ENCODE data around the gene ACSBG1. TPM values are rescaled to one million over a fixed set of nuclear protein-coding genes. Genes with fewer than 3 reads are reported as not detected.
"Not testable (repeated sequence)": the region's sequence is repeated elsewhere in the genome, so short reads cannot be mapped to it uniquely, and the experiment has no call there.

The ACSBG1 gene
- total RNA-seq, 2 donors from 2014 or later: 0.29 to 0.32 TPM

GRCh38 chr15:78182336-78182700 is 52.0 kb downstream of the ACSBG1 start:
- ATAC-seq (no peak), DNase-seq (no peak)
- intact Hi-C loops (cut with DNase I): no loop called here

DNA sequence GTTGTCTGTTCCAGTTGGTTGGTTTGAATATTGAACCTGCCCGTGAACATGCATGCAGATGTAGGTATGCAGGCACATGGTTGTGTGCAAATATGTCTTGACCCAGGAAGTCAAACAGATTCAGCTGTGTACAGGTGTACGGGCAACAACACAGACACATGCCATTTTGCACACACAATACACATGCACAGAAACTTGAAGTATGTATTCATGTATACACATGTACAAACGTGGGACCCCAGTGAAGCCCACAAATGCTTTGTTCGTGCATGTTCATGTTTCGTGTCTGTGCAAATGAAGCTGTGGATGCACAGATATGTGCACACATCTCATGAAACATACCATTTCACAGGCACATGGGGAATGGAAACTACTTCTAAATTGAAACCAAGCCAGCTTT is 54.5 kb downstream of the ACSBG1 start:
- DNase-seq: no peak
- intact Hi-C loops (cut with DNase I): loop anchor here in 1 of 2 donors (5.0 kb wide), 1 partner anchor 62 kb away; no protein-coding TSS in a partner anchor
- ATAC-seq: no peak

- ATAC-seq: no peak
- intact Hi-C loops (cut with DNase I): loop anchor here in 1 of 2 donors (5.0 kb wide), 1 partner anchor 63 kb away; no protein-coding TSS in a partner anchor
- DNase-seq: no peak
These were observed 55.0 kb downstream of the ACSBG1 start for GRCh38 chr15:78179286-78179840.

DNA sequence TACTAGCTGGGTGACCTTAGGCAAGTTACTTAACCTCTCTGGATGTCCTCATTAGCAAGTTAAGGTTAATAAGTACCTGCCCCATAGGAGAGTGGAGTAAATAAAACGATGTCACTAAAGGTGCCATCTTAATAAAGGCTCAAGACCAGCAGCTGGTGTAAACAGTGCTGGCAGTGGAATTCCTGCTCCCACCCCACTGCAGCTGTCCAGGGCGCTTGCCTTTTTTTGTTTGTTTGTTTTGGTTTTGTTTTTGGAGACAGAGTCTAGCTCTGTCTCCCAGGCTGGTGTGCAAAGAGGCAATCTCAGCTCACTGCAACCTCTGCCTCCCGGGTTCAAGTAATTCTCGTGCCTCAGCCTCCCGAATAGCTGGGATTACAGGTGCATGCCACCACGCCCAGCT is 56.3 kb downstream of the ACSBG1 start:
- DNase-seq: no peak
- intact Hi-C loops (cut with DNase I): loop anchor here in 1 of 2 donors (5.0 kb wide), 1 partner anchor 64 kb away; no protein-coding TSS in a partner anchor
- no peak for ATAC-seq

DNA sequence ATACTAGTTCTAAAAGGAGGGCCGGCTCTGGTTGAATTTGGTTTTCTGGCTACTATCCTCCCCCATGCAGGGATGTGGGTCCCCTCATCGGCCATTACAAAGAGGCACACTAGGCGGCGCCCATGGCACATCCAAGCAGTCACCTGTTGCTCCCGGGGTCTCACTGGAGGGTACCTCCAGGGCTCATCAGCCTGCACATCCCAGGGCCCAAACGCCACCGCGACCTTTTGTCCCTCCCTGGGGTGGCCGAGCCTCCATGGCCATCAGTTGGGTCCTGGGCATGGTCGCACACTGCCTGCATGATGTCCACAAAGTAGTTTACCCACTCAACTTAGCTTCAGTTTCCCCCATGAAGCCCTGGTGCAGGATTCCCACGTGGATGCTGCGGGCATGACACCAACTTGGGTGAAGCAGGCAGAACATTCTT is 56.9 kb downstream of the ACSBG1 start:
- DNase-seq: no peak
- intact Hi-C loops (cut with DNase I): loop anchor here (1.0 to 5.0 kb wide), 2 partner anchors 64 to 65 kb away; no protein-coding TSS in a partner anchor
- ATAC-seq: peak; percentile 39 to 70

GRCh38 chr15:78175330-78175729 is 59.0 kb downstream of the ACSBG1 start:
- intact Hi-C loops (cut with DNase I): loop anchor here in 1 of 2 donors (5.0 kb wide), 1 partner anchor 67 kb away; no protein-coding TSS in a partner anchor
- DNase-seq (no peak), ATAC-seq (no peak)

GRCh38 chr15:78174401-78174800 is 60.0 kb downstream of the ACSBG1 start:
- ATAC-seq (no peak), DNase-seq (no peak)
- intact Hi-C loops (cut with DNase I): no loop called here

- DNase-seq (no peak), ATAC-seq (no peak)
- intact Hi-C loops (cut with DNase I): no loop called here
These were observed 62.4 kb downstream of the ACSBG1 start for GRCh38 chr15:78171864-78172472.

DNA sequence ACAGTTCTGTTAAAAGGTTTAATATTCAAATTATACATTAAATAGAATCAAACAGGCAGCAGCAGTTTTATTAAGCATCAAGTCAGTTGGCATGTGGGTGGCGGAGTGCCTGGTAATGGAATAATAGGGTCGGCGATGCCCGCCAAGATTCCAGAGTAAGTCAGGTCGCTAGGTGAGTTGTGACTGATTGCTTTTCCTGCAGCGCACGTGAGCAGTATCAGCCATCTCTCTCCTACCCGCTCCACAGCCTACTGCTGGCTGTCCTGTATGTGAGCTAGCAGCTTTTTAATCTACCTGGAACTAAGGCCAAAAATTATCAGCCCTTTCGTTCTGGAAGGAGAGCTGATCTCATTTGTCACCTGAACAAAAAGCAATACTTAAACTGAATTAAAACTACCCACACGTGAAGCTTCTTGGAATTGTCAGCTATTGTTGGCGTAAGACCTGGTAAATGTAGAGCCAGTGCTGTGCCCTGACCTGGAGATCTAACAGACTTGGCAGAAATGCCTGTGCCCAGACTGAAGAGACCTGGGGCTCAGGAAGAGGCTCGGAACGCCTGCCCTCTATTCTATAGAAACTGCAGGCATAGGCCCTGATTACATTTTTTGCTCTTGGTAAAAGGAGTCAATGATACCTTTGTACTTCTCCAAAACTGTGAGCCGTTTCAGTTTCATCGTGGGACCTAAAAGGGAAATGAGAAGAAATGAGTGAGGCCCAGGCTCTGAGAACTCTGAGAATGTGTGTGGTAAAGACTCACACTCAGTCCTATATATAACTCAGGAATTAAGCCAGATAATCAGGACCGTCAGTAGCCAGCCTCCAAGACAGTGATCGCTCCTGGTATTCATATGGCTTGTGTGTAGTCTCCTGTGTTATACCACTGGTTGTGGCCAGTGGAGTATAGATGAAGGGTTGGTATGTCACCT is 63.3 kb downstream of the ACSBG1 start:
- intact Hi-C loops (cut with DNase I): no loop called here
- no peak for DNase-seq
- ATAC-seq: peak in 1 of 2 donors; percentile 15

- no peak for ATAC-seq
- intact Hi-C loops (cut with DNase I): no loop called here
- DNase-seq: no peak
These were observed 65.8 kb downstream of the ACSBG1 start for GRCh38 chr15:78168608-78169007.

GRCh38 chr15:78167227-78167888 is 67.0 kb downstream of the ACSBG1 start:
- no peak for DNase-seq
- intact Hi-C loops (cut with DNase I): no loop called here

DNA sequence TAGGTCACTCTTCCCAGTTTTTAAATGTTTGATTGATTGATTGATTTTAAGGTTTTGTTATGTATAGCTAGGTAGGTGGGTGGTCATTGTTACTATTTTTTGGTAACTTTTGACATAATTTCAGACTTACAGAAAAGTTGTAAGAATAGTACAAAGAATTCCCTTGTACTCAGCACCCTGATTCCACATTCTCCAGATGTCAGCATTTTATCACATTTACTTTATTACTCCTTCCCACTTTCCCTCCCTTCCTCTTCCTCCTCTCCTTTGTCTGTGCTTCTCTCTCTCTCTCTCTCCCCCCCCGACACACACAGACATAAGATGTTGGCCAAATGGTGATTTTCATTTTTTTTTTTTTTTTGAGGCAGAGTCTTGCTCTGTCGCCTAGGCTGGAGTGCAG is 70.4 kb downstream of the ACSBG1 start:
- intact Hi-C loops (cut with DNase I): no loop called here
- no peak for ATAC-seq
- no peak for DNase-seq

More at GRCh38 chr15:78167227-78167888, 67.0 kb downstream of the ACSBG1 start:
- no peak for ATAC-seq

DNA sequence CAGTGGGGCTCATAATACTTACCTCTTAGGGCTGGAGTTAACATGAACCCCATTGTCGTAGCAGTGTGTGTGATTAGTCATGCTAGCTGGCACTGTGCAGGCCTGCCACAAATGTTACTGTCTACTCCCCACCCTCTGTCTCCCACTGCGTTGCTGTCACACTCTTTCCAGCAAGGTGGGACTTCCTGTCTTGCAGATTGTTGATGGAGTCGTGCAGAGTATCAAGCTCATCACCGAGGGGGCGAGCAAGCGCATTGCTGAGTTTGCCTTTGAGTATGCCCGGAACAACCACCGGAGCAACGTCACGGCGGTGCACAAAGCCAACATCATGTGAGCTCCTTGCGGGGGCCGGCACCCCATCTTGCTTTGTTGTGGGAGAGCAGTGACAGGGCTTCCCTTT is 72.3 kb downstream of the ACSBG1 start:
- ATAC-seq (no peak), DNase-seq (no peak)
- intact Hi-C loops (cut with DNase I): no loop called here

DNA sequence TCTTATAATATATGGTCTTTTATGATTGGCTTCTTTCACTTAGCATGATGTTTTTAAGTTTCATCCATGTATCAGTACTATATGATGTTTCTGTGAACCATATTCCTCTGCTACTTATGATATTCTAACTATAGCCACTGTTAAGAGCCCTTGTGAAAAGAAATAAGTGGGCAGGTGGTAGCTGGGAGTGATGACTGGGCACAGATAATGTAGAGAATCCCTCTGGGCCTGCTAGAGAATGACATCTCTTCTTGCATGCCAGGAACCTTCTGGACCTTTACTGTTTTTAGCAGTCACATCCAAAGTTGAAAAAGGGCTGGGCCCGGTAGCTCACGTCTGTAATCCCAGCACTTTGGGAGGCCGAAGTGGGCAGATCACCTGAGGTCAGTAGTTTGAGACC is 75.0 kb downstream of the ACSBG1 start:
- DNase-seq (no peak), ATAC-seq (peak in 1 of 2 donors; percentile 62)
- intact Hi-C loops (cut with DNase I): no loop called here

- DNase-seq (no peak), ATAC-seq (no peak)
- intact Hi-C loops (cut with DNase I): no loop called here
These were observed 77.2 kb downstream of the ACSBG1 start for GRCh38 chr15:78157203-78157602.

DNA sequence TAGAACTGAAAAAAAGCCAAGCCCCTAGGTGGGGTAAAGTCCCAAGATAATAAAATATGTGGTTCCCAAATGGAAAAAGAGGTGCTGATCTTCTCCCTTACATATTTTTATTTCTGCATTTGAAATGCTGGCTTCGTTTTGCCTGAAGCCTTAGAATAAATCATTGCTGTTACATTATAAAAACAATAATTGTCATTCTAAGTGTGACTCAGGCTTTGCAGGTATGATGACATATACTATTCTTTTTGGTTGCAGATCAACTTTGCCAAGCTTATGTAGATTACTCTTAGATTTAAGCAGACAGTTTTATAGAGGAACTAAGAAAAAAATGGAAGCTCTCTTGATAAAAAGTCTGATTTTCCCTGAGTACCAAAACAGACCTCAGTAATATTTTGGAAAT is 77.7 kb downstream of the ACSBG1 start:
- no peak for ATAC-seq
- intact Hi-C loops (cut with DNase I): no loop called here
- no peak for DNase-seq

DNA sequence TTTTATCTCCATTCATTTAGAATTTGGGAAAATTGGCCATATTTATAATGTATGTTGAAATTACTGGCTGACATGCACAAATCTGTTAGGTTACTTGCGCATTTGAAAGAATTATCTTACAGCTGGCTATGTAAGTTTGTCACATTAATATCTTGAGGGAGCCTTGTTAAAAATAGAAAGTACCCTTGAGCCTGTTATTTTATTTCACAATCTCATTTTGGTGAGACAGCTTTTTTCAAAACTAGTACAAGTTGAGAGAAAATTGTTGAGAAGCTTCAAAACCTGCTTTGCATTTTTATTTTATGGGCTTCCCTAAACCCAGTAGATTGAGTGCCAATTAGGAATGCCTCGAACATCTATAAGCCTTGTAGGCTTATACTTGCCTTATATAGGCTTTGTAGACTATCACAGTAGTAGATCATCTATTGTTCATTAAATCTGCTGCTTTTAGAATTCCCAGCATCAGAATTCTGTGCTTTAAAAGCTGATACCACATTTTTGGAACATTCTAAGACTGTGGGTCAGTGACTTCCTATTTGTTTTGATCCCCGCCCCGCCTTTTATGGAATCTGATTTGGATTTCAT is 78.9 kb downstream of the ACSBG1 start:
- DNase-seq (no peak), ATAC-seq (peak in 1 of 2 donors; percentile 41)
- intact Hi-C loops (cut with DNase I): no loop called here

DNA sequence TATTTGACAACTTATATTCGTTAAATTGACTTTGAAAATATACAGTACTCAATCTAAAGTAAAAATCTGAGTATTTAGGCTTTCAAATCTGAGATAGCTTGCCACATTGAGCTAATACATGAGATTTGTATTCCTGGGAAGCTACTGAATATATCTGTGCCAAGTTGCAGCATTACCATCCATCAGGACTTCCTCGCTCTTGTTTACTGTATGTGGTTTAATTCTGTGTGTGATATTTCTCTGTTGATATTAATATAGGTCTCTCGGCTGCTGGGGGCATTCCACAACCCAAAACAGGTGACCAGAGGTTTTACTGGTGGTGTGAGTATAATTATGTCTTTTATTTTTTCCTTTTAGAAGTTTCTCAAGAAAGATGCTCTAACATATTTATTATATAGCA is 79.4 kb downstream of the ACSBG1 start:
- intact Hi-C loops (cut with DNase I): no loop called here
- ATAC-seq: no peak
- DNase-seq: no peak

DNA sequence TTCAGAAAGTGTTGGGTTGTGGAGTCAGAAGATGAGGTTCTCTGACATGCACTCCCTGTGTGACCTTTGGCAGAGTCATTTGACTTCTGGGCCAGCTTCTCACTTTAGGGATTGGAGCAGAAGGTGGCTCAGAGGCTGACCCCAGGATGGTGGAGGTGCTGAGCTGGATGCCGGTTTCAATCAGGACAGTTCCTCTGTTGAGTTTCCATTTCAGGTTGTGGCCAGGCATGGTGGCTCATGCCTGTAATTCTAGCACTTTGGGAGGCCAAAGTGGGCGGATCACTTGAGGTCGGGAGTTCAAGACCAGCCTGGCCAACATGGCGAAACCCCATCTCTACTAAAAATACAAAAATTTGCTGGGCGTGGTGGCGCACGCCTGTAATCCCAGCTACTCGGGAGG is 83.3 kb downstream of the ACSBG1 start:
- intact Hi-C loops (cut with DNase I); DNase-seq; ATAC-seq: not testable (repeated sequence)
